SK-N-SH treated with all-trans-retinoic acid at 6 μM for 48 hours (cell line): Measurements from ENCODE around the gene PRR18.

ENCODE experiments used
- BACH2 ChIP-seq: fragments of 250-450 bp; sonication (Bioruptor Pico); IDR thresholded peaks from 2 replicates; pipeline ENCODE4 v1.9.0; 2021; ENCODE audit warnings: mild to moderate bottlenecking, borderline replicate concordance
- CREB5 ChIP-seq: fragments of 250-450 bp; sonication (Bioruptor Pico); IDR thresholded peaks from 2 replicates; pipeline ENCODE4 v1.5.1; 2020; ENCODE audit warnings: low read depth, mild to moderate bottlenecking, moderate library complexity
- GLIS3 ChIP-seq: fragments of 250-450 bp; sonication (Bioruptor Pico); IDR thresholded peaks from 2 replicates; pipeline ENCODE4 v1.5.0; 2020; ENCODE audit warnings: mild to moderate bottlenecking, moderate library complexity
- POU6F1 ChIP-seq: fragments of 250-450 bp; sonication (Bioruptor Pico); IDR thresholded peaks from 2 replicates; pipeline ENCODE4 v1.8.0; 2021; ENCODE audit warnings: low read depth, mild to moderate bottlenecking, moderate library complexity, borderline replicate concordance
- RARB ChIP-seq: fragments of 250-450 bp; sonication (Bioruptor Pico); IDR thresholded peaks from 2 replicates; pipeline ENCODE4 v1.8.0; 2021; ENCODE audit warnings: mild to moderate bottlenecking, moderate library complexity
- ZFP3 ChIP-seq: fragments of 250-450 bp; sonication (Bioruptor Pico); IDR thresholded peaks from 2 replicates; pipeline ENCODE4 v1.5.0; 2020; ENCODE audit warnings: mild to moderate bottlenecking, moderate library complexity
- ZFP30 ChIP-seq: fragments of 450-650 bp; formaldehyde crosslinking; IDR thresholded peaks from 2 replicates; pipeline ENCODE4 v1.5.0; 2022; ENCODE audit warnings: mild to moderate bottlenecking, moderate library complexity
- ZNF565 ChIP-seq: fragments of 450-650 bp; formaldehyde crosslinking; conservative IDR thresholded peaks from 2 replicates; pipeline ENCODE4 v1.5.0; 2020; ENCODE audit warnings: low read depth, mild to moderate bottlenecking, moderate library complexity
- ZNF8 ChIP-seq: fragments of 450-650 bp; formaldehyde crosslinking; IDR thresholded peaks from 2 replicates; pipeline ENCODE4 v1.5.0; 2020; ENCODE audit warnings: mild to moderate bottlenecking, moderate library complexity

- TF ChIP-seq RARB (CRISPR knock-in tag) (no peak), ZNF8 (CRISPR knock-in tag) (no peak), ZNF565 (no peak), CREB5 (CRISPR knock-in tag) (no peak), ZFP30 (no peak), GLIS3 (CRISPR knock-in tag) (no peak), POU6F1 (CRISPR knock-in tag) (no peak), BACH2 (CRISPR knock-in tag) (no peak), ZFP3 (CRISPR knock-in tag) (no peak)
These were observed 34.0 kb downstream of the PRR18 start for GRCh38 chr6:166274163-166274562.
